ENCODE measurements around the gene CACNB1.
"Not testable (repeated sequence)": the region's sequence is repeated elsewhere in the genome, so short reads cannot be mapped to it uniquely, and the experiment has no call there.

Gene CACNB1

GRCh38 chr17:39150104-39150634, 47.3 kb downstream of the CACNB1 start:
- no peak for DNase-seq

- DNase-seq: no peak
Observed at GRCh38 chr17:39147221-39148185, 50.0 kb downstream of the CACNB1 start.

DNA sequence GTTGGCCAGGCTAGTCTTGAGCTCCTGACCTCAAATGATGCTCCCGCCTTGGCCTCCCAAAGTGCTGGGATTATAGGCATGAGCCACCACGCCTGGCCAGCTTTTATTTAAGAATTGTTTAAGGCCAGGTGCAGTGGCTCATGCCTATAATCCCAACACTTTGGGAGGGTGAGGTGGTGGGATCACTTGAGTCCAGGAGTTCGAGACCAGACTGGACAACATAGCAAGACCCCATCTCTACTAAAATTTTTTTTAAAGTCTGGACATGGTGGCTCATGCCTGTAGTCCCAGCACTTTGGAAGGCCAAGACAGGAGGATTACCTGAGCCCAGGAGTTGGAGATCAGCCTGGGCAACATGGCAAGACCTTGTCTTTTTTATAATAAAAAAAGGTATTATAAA, 51.2 kb downstream of the CACNB1 start:
- DNase-seq: no peak

DNA sequence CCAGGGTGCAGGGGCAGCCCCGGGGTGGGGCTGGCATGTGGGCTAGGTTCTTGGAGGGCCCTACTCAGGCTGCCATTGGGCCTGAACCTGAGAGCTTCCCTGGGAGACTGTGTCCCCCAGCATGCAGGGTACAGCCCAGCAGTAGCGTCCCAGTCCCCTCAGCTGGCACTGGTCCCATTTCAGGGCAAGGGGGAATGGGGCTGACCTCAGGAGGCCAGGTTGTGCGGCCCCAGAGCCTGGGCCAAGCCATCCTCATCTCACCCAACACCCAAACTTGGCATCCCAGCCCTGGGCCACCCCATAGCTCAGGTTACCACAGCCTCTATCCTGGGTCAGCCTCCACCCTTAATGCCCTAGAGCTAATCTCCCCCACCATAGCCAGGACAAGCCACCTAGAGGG, 52.3 kb downstream of the CACNB1 start:
- no peak for DNase-seq

- DNase-seq: peak; percentile 97
Observed at GRCh38 chr17:39144416-39144840, 53.0 kb downstream of the CACNB1 start.

- DNase-seq: no peak
Observed at GRCh38 chr17:39143552-39144093, 53.8 kb downstream of the CACNB1 start.

- DNase-seq: no peak
Observed at GRCh38 chr17:39141915-39142664, 55.4 kb downstream of the CACNB1 start.

DNA sequence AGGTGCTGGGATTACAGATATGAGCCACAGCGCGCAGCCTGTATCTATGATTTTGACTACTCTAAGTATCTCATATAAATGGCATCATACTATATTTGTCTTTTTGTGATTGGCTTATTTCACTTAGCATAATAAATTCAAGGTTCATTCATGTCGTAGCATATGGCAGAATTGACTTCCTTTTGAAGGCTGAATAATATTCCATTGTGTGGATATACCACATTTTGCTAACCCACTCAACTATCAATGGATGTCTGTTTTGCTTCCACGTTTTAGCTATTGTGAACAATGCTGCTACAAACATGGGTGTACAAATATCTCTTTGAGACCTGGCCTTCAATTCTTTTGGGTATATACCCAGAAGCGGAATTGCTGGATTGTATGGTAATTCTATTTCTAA, 56.2 kb downstream of the CACNB1 start:
- no peak for DNase-seq

- no peak for DNase-seq
Observed at GRCh38 chr17:39139561-39139960, 57.9 kb downstream of the CACNB1 start.

DNA sequence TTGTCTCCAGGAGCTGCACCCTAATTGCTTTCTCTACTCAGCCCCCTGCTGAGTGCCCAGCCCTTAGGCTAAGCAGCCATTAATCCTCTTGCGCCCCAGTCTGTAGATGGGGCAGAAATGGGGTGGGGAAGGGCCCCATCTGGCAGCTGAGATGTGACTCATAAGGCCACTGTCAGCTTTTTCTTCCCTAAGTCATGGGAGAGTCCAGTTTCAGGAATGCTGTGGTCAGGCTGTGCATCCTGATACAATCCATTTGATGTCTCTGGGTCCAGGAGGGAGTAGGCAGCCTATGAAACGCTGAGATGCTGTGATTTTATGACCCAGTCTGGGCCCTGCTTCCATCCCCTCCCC, 58.3 kb downstream of the CACNB1 start:
- DNase-seq: no peak

DNA sequence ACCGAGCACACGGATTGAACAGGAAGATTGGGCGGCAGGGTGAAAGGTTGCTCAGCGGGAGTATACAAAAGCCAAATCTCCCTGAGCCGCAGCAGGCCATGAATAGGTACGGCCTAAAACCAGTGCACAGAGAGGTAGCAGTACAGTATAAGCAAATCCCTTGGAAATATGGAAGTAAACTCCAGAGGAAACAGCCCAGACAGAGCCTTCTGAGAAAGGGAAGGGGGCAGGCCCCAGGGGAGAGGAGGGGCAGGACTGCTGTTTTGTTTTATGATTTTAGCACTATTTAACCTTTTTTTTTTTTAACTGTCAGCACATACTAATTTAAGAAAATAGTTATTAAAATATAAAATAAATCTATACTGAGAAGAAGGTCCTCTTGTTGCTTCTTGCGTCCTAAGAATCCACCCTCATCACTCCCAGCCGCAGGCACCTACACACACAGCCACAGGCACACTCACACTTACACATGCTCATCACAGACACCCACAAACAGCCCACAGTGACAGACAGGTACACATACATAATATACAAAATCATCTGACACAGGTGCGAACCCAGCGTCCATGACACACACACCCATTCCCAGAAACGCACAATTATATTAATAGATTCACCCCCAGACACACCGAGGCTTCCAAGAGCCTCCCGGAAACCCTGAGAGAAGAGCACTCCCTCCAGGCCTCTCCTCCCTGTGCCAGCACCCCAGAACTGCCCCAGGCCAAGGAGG, 58.9 kb downstream of the CACNB1 start:
- DNase-seq: no peak

- no peak for DNase-seq
Observed at GRCh38 chr17:39134878-39135277, 62.6 kb downstream of the CACNB1 start.

DNA sequence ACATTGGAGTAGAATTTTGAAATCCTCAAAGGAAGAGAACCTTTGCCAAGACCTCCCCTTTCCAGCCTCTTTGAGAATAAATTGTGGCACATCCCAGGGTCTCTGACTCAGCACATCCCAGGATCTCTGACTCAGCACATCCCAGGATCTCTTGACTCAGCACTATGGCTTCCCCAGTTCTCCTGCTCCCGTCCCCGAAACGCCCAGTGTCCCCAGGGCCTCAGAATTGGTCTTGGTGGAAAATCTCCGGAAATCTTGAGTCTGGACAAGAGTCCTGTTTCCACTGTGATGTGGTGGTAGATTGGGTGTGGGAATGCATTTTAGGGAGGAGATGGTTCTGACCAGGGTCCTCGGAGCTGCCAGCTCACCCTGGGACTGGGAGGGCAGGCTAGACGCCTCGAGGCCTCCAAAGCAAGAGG, 65.3 kb downstream of the CACNB1 start:
- no peak for DNase-seq

DNA sequence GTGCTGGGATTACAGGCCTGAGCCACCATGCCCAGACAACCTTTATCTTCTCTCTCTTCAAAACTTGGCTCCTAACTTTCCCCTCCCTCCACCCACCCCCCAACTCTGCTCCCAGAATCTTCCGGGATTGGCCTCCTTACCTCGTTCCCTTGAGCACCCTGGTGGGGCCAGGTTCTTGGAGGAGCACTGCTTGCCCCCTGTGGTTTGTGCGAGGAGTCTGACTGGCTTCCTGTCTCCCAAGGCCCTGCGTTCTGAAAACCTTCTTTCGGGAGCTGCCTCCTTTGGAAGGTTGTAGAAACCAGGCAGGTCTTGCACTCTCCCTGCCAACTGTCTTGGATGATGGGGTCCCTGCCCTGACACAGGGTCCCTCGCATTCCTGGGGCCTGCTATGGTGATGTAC, 65.9 kb downstream of the CACNB1 start:
- no peak for DNase-seq

DNA sequence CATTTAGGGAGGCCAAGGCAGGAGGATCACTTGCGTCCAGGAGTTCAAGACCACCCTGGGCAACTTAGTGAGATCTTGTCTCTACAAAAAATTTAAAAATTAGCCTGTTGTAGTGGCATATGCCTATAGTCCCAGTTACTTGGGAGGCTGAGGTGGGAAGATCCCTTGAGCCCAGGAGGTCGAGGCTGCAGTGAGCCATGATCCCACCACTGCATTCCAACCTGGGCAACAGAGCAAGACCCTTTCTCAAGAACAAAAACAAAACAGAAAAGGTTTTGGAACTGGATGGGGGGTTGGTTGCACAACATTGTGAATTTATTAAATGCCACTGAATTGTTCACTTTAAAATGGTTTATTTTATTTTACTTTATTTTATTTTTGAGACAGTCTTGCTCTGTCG, 67.3 kb downstream of the CACNB1 start:
- no peak for DNase-seq

- not testable (repeated sequence) for DNase-seq
Observed at GRCh38 chr17:39129544-39129943, 67.9 kb downstream of the CACNB1 start.

DNA sequence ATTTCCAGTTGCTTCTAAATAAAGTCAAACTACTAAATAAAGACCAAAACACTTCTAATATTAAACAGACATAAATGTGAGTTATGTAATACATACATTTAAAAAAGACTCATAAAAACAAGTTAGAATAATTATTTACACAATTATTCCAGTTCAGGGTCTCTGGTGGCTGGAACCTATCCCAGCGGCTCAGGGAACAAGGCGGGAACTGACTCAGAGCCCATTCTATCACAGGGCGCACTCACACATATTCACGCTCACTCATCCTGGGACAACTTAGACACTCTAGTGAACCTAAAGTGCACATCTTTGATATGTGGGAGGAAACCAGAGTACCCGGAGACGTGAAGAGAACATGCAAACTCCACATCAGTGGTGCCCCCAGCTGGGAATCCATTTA, 71.0 kb downstream of the CACNB1 start:
- DNase-seq: no peak

DNA sequence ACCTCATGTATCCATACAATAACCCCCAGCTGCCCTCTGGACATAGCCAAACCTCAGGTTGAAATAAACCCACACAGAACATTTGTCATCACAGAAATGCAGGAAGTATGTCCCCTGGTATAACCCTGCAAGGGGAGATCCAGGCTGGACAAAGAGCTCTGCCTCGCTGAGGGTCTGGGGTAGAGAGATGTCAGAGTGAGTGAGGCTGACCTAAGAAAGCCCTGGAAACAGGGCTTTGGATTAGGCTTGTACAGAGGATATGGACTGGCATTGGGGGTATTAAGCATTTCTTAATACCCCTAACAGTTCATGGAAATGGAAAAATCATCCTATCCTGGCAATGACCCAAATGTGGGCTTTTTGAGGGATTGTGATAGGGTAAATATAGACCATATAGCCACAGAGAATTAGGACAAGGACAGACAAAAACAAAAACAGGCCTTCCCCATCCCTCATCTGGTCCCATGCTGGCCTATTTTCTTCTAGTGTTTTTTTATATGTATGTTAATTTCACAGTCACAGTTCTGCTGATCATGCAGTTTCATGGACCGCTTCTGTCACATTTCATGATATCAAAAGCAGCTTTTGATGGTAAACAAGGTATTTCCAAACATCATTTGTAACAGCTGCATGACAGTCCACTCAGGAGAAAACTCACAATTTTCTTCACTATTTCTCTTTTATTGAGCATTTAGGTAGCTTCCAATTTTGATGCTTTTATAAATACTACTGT, 72.2 kb downstream of the CACNB1 start:
- no peak for DNase-seq

DNA sequence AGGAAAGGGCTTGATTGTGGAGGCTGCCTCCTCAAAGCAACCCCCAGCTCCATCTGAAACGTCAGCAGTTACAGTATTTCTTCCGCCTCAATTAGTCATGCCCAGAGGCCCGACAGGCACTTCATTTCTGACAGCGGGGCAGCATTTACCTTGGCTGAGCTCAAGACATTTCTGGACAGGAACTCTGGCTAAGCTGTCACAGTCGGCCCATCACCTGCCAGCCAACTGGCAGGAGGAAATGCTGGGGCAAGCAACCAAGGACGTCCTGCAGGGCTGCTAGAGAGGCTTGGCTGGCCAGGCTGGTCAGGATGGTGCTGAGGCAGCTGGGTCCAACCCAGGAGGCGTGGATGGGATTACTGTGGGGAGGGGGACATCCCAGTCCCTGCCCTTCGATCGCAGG, 73.8 kb downstream of the CACNB1 start:
- DNase-seq: no peak

Measured in NCI-H2029 (cell line).